ENCODE results near the gene PSMD7. TPM values are rescaled to one million over a fixed set of nuclear protein-coding genes. Genes with fewer than 3 reads are reported as not detected.

The PSMD7 gene
- total RNA-seq, 4 donors from 2014 or later = 41.5 to 59.6 (median 43.3) TPM

GRCh38 chr16:74257061-74257460 lies 39.6 kb upstream of the PSMD7 start:
- H3K36me3 ChIP-seq = no peaks in the 10 kb centered on the region
- H3K27me3 ChIP-seq = no peaks in the 10 kb centered on the region
- H3K9me3 ChIP-seq = no peaks in the 10 kb centered on the region
- H3K27ac ChIP-seq = no peak overlapping the region
- H3K4me1 ChIP-seq = no peaks in the 10 kb centered on the region
- no peak for DNase-seq (ENCODE audit: low spot score in 2 of 2)
- 76 to 86% methylated on average over 7 of the region's 7 CpGs for WGBS, 2 donors
- TF ChIP-seq EP300 (IDR thresholded peaks at IDR 0.05) = no peak
- TF ChIP-seq, protein P1, sequence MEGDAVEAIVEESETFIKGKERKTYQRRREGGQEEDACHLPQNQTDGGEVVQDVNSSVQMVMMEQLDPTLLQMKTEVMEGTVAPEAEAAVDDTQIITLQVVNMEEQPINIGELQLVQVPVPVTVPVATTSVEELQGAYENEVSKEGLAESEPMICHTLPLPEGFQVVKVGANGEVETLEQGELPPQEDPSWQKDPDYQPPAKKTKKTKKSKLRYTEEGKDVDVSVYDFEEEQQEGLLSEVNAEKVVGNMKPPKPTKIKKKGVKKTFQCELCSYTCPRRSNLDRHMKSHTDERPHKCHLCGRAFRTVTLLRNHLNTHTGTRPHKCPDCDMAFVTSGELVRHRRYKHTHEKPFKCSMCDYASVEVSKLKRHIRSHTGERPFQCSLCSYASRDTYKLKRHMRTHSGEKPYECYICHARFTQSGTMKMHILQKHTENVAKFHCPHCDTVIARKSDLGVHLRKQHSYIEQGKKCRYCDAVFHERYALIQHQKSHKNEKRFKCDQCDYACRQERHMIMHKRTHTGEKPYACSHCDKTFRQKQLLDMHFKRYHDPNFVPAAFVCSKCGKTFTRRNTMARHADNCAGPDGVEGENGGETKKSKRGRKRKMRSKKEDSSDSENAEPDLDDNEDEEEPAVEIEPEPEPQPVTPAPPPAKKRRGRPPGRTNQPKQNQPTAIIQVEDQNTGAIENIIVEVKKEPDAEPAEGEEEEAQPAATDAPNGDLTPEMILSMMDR (IDR thresholded peaks at IDR 0.05) = no peak
- TF ChIP-seq POLR2A (IDR thresholded peaks at IDR 0.05) = no peak
- no peak overlapping the region for H3K4me3 ChIP-seq

DNA sequence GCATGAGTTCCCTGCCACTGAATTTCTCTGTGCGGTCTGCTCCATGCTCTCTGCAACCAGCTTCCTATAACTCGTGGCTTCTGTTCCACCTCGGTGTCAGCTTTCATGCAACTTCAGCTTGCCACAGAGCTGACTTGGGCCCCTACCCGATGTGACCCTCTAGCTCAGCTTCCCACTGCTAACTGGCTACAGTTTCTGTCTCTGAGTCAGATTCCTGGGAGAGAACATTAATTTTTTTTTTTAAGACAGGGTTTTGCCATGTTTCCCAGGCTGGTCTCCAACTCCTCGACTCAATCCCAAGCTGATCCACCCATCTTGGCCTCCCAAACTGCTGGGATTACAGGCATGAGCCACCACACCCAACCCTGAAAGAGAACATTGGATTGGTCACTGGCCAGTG lies 35.5 kb upstream of the PSMD7 start:
- WGBS, 2 donors = 52 to 55% methylated on average over 5 of the region's 5 CpGs
- H3K27ac ChIP-seq = no peak overlapping the region
- H3K4me3 ChIP-seq = no peak overlapping the region
- no peaks in the 10 kb centered on the region for H3K27me3 ChIP-seq
- H3K36me3 ChIP-seq = no peaks in the 10 kb centered on the region
- TF ChIP-seq EP300 (IDR thresholded peaks at IDR 0.05) (no peak), POLR2A (IDR thresholded peaks at IDR 0.05) (no peak)
- TF ChIP-seq, protein P1 (IDR thresholded peaks at IDR 0.05) = no peak
- H3K9me3 ChIP-seq = no peaks in the 10 kb centered on the region
- H3K4me1 ChIP-seq = no peaks in the 10 kb centered on the region
- DNase-seq (ENCODE audit: low spot score in 2 of 2) = no peak

DNA sequence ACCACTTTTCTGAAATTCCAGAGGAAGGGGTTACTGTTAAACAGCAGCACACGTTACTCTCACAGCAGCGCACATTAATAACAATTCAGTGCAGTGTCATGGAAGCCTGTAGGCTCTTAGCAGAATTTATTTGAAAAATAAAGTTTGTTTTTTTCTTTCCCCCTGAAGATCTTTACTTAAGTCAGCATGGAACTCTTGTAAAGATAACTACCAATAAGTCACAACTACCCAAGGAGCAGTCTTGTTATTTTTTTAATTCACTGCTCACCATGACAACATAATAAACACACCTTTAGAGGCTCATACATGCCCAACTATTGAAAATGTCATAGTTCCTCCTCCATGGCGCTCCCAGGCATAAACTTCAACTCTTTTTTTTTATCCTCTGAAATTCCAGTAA lies 31.8 kb upstream of the PSMD7 start:
- 37 to 61% methylated on average over 3 of the region's 3 CpGs for WGBS, 2 donors
- no peaks in the 10 kb centered on the region for H3K9me3 ChIP-seq
- H3K4me1 ChIP-seq = peaks cover 0 to 2% (median 0%) of the 10 kb centered on the region in 4 donors
- no peaks in the 10 kb centered on the region for H3K27me3 ChIP-seq
- DNase-seq (ENCODE audit: low spot score in 2 of 2) = no peak
- no peaks in the 10 kb centered on the region for H3K36me3 ChIP-seq
- no peak overlapping the region for H3K27ac ChIP-seq
- TF ChIP-seq, protein P1 (IDR thresholded peaks at IDR 0.05) = no peak
- H3K4me3 ChIP-seq = no peak overlapping the region

GRCh38 chr16:74268372-74268782 lies 28.2 kb upstream of the PSMD7 start:
- no peak overlapping the region for H3K4me3 ChIP-seq
- peaks cover 0 to 2% (median 0%) of the 10 kb centered on the region in 4 donors for H3K4me1 ChIP-seq
- no peaks in the 10 kb centered on the region for H3K36me3 ChIP-seq
- no peak for DNase-seq (ENCODE audit: low spot score in 2 of 2)
- 15 to 16% methylated on average over 3 of the region's 3 CpGs for whole genome bisulfite sequencing, 2 donors
- no peaks in the 10 kb centered on the region for H3K27me3 ChIP-seq
- TF ChIP-seq POLR2A (IDR thresholded peaks at IDR 0.05) (no peak), EP300 (IDR thresholded peaks at IDR 0.05) (no peak)
- TF ChIP-seq, protein P1 (IDR thresholded peaks at IDR 0.05) = no peak
- H3K9me3 ChIP-seq = no peaks in the 10 kb centered on the region
- no peak overlapping the region for H3K27ac ChIP-seq

GRCh38 chr16:74271872-74272271 lies 24.7 kb upstream of the PSMD7 start:
- 57 to 62% methylated on average over 2 of the region's 2 CpGs for WGBS, 2 donors
- TF ChIP-seq, protein P1 (IDR thresholded peaks at IDR 0.05) = no peak
- TF ChIP-seq POLR2A (IDR thresholded peaks at IDR 0.05) (no peak), EP300 (IDR thresholded peaks at IDR 0.05) (no peak)
- no peak for DNase-seq (ENCODE audit: low spot score in 2 of 2)
- Histone ChIP-seq H3K27me3 (no peaks in the 10 kb centered on the region), H3K27ac (no peak overlapping the region), H3K9me3 (no peaks in the 10 kb centered on the region), H3K36me3 (no peaks in the 10 kb centered on the region), H3K4me3 (no peak overlapping the region), H3K4me1 (peaks cover 0 to 2% (median 0%) of the 10 kb centered on the region in 4 donors)

All from tibial nerve (tissue), 4 donors.